Measurements from ENCODE around the gene POLE. TPM values are rescaled to one million over a fixed set of nuclear protein-coding genes. Genes with fewer than 3 reads are reported as not detected.

POLE gene
- total and polyA plus RNA-seq, 10 of the 15 experiments (the other 5 are each of a cell fraction or from before 2014, with no cell fraction given), result 2.3 to 103 (median 37.1) TPM

- Histone ChIP-seq H2AFZ (ENCODE audit: control insufficient read depth, low read depth, low read length) (no peak overlapping the region), H3K36me3 (ENCODE audit: control insufficient read depth in 2 of 2, insufficient read depth in 2 of 2, low read length in 1 of 2) (peaks cover 28 to 43% of the 10 kb centered on the region in 2 experiments), H3K9ac (ENCODE audit: control insufficient read depth, insufficient read depth, low read length) (no peak overlapping the region), H3K27ac (ENCODE audit: control insufficient read depth, insufficient read depth) (no peak overlapping the region), H3K4me1 (ENCODE audit: control insufficient read depth, insufficient read depth, low read length) (no peaks in the 10 kb centered on the region), H3K9me3 (replicated peaks; ENCODE audit: control insufficient read depth, insufficient read depth, low read length) (no peaks in the 10 kb centered on the region; the same call in 2 of the 3 replicates), H3K4me3 (no peak overlapping the region), H3K4me2 (ENCODE audit: control insufficient read depth, insufficient read depth) (no peak overlapping the region), H3K27me3 (replicated peaks in 1 of 2; ENCODE audit: control insufficient read depth in 2 of 2, insufficient read depth in 2 of 2, low read length in 1 of 2) (no peaks in the 10 kb centered on the region), H4K20me1 (ENCODE audit: control insufficient read depth, insufficient read depth) (0 out of 2 replicates have a peak, but pooled peaks cover 8% of the 10 kb centered on the region), H3K79me2 (ENCODE audit: control insufficient read depth, insufficient read depth, low read length) (no peaks in the 10 kb centered on the region)
- 97% methylated on average over 37 of the region's 37 CpGs for WGBS (ENCODE audit: insufficient coverage, insufficient replicate concordance, low lambda C conversion rate, missing lambda C conversion rate)
- BruUV-seq (replicated peaks), result no TSS peak
- SMC1A ChIA-PET (ENCODE audit: uncharacterized antibody, unreplicated experiment), result no interaction called here
- intact Hi-C loops (cut with micrococcal nuclease; ENCODE audit: unreplicated experiment), result no loop called here
- FAIRE-seq (no peak), DNase-seq (ENCODE audit: low read depth, low spot score) (no peak), ATAC-seq (no peak)
- RAD21 ChIA-PET (ENCODE audit: unreplicated experiment), result no interaction called here
- TF ChIP-seq SUPT20H (IDR thresholded peaks at IDR 0.05; ENCODE audit: borderline replicate concordance, control insufficient read depth, low read depth, low read length) (no peak), STAT3 (IDR thresholded peaks at IDR 0.05; ENCODE audit: low read depth, low read length) (no peak), GATAD2B (conservative IDR thresholded peaks at IDR 0.05; ENCODE audit: low read depth) (no peak), BCLAF1 (IDR thresholded peaks at IDR 0.05) (no peak), SREBF2 (IDR thresholded peaks at IDR 0.05; ENCODE audit: low read length) (no peak), TCF12 (IDR thresholded peaks at IDR 0.05; ENCODE audit: low read depth, low read length) (no peak), ELK1 (IDR thresholded peaks at IDR 0.05; ENCODE audit: low read depth, low read length) (no peak), ETV6 (conservative IDR thresholded peaks at IDR 0.05 in 1 of 2, IDR thresholded peaks at IDR 0.05 in 1 of 2; ENCODE audit: borderline replicate concordance in 1 of 2, low read depth in 1 of 2) (no peak), MTA3 (IDR thresholded peaks at IDR 0.05; ENCODE audit: borderline replicate concordance, low read length) (no peak), NR2C1 (IDR thresholded peaks at IDR 0.05) (no peak)
- TF ChIP-seq, protein P1, sequence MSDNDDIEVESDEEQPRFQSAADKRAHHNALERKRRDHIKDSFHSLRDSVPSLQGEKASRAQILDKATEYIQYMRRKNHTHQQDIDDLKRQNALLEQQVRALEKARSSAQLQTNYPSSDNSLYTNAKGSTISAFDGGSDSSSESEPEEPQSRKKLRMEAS (IDR thresholded peaks at IDR 0.05; ENCODE audit: low read depth, low read length), result no peak
- POLR2A ChIA-PET, result no interaction called here
- CTCF ChIA-PET, result interaction anchor here (0.6 kb wide), 1 partner anchor 743 kb away, joined by 3 read pairs; no protein-coding TSS in a partner anchor
- in situ Hi-C loops (cut with MboI), result no loop called here
Measured at GRCh38 chr12:132727091-132727794, 40.1 kb upstream of the POLE start.

Data from GM12878 (cell line).